ENCODE measurements around the gene ZNF628.

The ZNF628 gene

DNA sequence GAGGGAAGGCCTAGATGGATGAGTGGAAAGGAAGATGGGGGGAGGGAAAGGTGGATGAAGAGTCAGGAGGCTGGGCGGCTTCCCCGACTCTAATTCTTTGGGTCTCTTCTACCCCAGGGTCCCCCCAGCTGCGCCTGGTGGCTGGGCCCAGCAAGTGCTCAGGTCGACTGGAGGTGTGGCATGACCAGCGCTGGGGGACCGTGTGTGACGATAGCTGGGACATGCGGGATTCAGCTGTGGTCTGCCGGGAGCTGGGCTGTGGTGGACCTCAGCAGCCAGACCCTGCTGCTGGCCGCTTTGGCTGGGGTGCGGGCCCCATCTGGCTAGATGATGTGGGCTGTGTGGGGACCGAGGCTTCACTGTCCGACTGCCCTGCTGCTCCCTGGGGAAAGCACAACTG lies 21.3 kb downstream of the ZNF628 start:
- no peak for DNase-seq

DNA sequence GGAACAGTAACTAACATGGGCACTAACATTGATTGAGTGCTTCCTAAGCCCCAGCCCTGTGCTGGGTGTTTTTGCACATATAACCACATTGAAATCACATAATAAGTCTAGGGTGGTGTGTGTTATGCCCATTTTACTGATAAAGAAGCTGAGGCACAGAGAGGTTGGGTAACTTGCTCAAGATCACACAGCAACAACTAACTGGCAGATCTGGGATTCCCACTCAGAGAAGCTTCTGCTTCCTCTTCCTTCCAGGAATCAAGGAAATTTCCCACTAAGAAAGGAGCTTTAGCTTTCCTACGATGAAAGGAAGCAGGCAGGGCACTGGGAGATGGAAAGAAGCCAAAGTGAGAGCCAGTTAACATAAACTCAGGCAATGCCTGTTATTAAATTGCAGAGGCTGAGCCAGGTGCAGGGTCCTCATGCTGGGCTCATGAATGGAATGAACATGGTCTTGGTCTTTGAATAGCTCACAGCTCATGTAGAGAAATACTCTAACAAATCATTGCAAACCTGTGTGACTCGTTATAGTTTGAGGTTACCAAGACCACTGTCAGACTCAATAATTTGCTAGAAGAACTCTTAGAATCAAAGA lies 21.9 kb downstream of the ZNF628 start:
- DNase-seq: peak; percentile 84

DNA sequence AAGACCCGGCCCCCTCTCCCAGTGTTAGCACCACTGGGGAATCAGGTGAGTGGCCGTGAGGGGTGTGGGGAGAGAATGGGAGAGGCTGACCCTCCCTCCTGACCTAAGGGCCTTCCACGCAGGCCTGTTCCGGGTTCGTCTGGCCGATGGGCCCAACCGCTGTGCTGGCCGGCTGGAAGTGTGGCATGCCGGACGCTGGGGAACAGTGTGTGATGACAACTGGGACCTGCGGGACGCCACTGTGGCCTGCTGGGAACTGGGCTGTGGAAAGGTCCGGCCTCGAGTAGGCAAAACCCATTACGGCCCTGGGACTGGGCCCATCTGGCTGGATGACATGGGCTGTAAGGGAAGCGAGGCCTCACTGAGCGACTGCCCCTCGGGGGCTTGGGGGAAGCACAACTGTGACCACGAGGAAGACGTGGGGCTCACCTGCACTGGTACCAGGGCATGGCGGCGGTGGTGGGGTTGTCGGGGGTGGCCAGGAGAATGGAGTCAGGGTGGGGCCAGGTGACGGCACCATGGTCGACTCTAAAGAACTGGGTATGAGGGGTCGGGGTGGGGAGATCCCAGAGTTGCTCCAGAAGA lies 24.0 kb downstream of the ZNF628 start:
- DNase-seq: no peak

DNA sequence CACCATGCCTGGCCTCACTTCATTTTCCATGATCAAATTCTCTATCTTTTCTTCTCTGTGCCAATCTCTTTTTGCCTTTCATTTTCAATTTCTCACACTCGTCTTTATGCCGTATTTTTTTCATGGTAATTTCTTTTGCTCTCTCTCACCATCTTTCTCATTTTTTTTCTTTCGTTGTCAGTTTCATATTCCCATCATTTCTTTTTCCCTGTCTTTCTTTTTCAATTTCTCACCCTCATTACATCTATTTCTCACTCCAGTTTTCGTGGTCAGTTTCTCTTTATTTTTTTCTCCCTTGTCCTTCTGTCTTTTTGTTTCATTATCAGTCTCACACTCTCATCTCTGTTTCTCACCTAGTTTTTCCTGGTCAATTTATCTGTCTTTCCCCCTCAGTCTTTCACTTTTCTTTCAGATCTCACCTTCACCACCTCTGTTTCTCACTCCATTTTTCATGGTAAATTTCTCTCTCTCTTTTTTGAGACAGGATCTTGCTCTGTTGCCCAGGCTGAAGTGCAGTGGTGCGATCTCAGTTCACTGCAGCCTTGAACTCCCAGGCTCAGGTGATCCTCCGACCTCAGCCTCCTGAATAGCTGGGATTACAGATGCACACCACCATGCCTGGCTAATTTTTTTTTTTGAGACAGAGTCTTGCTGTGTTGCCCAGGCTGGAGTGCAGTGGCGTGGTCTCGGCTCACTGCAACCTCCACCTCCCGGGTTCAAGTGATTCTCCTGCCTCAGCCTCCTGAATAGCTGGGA lies 26.0 kb downstream of the ZNF628 start:
- no peak for DNase-seq

DNA sequence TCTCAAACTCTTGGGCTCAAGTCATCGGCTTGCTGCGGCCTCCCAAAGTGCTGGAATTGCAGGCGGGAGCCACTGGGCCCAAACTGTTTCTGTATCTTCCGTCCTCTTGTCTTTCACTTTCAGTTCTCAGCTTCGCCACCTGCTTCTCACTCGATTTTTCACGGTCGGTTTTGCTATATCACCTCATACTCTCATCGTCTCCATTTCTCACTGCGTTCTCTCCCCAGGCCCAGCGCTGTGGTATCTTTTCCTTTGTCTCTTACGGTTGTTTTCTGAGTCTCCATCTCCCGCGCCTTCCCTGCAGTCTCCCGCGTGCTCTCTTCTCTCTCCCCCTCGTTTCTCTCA lies 26.7 kb downstream of the ZNF628 start:
- no peak for DNase-seq

DNA sequence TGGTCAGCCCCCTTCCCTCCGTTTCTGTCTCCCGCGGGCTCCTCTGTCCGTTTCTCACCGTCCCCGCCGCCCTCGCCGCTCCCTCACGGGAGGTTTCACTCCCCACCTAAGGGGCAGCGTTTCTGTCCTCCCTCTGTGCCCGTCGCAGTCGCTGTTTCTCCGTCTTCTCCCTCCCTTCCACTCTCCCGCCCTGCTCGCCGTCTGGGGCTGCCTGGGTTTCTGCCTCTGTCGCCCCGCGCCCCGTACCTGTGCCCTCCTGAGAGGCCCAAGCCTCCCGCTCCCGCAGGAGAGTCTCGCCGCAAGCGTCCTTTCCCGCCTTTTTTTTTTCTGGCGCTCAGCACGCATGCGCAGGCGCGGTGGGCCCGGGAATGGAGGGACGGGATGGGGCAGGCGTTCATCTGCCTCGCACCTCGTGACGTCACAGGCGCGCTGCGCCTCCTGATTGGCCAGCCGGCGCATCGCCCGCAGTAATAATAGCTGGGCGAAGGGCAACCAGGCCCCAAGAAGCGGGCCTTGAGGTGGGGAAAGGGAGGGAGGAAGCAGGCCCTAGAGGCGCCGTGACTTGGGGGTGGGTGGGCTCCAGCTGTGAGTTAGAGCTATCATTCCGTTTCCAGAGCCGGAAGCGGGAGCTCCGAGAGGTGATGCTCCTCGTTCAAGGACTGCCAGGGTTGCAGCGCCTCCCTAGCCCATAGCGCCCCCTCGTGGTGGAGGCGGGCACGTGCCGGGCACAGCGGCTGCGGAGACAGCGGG lies 27.3 kb downstream of the ZNF628 start:
- no peak for DNase-seq

DNA sequence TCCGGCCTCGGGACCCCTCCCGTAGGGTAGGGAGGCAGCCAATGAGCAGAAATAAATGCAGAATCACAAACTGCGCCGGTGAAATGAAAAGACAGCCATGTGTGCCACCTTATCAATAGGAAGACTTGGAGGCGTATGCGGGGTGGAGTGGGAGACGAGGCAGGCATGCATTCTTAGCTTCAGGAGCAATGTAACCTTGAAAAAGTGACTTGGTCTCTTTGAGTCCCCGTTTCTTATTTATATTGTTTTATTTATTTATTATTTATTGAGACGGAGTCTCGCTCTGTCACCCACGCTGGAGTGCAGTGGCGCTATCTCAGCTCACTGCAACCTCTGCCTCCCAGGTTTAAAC lies 27.8 kb downstream of the ZNF628 start:
- no peak for DNase-seq

DNA sequence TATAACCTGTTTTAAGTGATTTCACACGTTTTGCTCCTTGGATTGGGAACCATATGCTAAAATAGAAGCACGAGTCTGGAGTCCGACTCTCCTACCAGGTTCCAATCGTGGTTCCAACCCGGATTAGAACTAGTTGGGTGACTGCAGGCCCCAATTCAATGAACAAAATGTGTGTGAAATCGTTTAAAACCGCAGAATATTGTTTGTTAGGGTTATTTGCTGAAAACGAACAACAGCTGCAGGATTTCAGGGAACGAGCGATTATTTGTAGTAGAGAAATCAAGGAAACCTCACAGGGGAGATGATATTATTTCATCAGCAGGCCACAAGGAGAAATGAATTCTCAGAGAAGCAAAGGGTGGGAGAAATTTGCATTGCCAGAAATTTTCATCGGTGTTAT lies 28.6 kb downstream of the ZNF628 start:
- DNase-seq: no peak

DNA sequence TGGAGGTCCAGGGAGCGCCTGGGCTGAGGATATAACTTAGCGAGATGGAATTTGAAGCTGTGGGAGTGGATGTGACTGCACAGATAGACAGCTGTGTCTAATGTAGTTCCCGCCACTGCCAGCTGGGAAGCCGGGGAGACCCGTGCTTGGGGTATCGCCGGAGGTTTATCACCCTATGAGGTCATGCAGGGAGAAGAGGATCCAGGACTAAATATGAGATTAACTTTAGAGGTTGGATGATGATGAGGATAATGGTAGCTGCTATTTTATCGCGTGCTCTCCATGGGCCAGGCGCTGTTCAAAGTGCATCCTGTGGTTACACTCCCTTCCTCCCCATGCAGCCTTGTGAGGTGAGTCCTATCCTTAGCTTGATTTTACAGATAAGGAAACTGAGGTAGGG lies 31.7 kb downstream of the ZNF628 start:
- no peak for DNase-seq

DNA sequence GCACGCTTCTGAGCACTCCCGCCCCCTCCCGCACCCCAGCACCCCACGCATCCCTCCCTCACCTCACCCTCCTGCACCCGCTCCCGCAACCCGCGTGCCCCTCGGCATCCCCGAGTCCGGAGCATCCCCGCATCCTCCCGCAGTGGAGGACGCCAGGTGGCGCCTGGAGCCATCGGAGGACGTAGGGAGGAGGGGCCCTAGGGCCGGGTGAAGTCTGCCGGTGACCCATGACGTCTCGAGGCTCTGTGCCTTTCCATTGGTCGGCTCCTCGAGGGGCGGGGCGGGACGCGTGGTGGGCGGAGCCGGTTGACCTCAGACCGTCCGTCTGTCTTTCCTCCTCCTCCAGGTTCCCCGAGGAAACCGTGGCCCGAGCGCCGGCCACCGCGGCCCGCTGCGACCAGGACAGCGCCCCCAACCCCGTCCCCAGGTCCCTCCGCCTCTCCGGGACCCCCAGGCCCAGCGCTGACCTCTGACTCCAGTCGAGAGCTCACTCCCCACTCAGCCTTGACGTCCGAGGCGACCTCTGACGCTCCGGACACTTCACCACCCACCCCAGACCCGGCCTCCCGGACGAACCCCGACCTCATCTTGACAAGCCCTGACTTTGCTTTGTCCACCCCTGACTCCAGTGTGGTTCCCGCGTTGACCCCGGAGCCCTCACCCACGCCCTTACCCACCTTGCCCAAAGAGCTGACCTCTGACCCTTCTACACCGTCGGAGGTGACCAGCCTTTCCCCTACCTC lies 40.6 kb downstream of the ZNF628 start:
- peak; percentile 98 for DNase-seq

DNA sequence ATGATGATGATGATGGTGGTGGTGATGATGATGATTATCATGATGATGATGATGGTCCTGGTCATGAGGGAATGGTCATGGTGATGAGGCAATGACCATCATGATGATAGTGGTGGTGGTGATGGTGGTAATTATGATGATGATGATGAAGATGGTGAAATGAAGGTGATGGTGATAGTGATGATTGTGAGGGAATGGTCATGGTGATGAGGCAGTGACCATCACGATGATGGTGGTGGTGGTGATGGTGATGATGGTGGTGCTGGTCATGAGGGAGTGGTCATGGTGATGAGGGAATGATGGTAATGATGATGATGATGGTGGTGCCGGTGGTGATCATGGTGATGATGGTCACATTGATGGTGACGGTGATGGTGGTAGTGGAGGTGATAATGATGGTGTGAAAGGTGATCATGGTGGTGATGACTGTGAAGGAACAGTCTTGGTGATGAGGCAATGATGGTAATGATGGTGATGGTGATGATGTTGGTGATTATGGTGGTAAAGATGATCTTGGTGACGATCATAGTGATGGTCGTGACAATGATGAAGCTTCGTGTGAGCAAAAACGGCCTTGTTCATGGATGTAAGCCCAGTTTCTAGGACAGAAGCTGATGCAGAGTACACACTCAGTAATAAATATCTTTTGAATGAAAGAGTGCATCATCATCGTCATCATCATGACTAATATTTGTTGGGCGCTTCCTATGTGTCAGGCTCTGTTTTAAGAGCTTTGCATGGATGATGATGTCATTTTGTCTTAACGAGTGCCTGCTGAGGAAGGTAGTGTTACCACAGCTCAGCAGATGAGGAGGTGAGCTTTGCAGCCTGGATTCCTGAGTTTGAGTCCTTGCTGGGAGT lies 43.3 kb downstream of the ZNF628 start:
- no peak for DNase-seq

DNA sequence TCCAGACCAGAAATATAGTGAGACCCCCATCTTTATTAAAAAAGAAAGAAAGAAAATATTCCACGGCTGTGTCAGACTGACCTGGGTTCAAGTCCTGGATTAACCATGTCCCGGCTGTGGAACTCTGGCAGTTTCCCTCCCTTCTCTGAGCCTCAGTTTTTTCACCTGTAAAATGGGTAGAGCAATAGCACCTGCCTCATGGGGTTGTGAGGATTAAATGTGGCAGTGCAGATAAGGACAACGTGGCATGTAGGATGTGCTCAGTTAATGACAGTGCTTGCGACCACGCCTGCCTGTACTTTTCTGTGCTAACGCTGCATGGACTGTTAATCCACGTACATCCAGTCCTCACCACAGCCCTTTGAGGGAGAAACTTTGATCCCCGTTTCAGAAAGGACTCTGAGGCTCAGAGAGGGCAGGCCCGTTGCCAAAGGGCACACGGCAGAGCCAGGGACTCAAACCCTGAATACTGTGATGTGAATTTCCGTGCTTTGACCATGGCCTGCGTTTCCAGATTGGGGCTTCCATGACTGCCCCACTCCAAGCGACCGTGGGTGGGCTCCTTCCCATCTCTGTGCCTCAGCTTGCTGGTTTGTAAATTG lies 44.4 kb downstream of the ZNF628 start:
- DNase-seq: no peak

DNA sequence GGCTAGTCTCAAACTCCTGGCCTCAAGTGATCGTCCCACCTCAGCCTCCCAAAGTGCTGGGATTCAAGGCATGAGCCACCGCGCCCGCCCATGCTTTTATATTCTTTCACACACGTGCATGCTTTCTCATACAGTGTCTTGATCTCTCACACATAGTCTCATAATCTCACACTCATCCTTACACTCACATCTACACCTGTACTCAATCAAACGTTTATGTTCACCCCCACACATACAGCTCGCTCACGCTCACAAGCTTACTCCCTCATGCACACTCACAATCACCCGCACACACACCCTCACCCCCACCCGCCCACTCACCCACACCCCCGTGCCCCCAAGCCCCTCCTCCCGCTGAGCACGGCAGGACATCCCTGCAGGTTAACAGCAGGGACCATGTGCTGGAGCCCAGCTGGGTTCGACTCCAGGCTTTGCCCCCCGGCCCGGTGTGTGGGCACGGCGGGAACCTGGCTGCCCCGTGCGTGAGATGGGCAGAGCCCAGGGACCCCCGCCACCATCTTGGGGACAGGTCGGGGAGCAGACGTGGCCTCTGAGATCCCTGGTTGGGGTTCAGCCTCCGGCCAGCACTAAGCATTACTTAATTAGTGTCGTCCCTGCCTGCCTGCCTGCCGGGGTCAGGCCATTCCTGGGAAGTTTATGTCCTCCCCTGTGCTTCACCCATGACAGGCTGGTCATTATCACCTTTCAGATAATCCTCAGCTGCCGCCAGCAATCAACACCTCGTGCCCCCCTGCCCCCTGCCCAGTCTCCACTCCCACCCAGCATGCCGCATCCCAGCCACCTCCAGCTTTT lies 49.1 kb downstream of the ZNF628 start:
- no peak for DNase-seq

DNA sequence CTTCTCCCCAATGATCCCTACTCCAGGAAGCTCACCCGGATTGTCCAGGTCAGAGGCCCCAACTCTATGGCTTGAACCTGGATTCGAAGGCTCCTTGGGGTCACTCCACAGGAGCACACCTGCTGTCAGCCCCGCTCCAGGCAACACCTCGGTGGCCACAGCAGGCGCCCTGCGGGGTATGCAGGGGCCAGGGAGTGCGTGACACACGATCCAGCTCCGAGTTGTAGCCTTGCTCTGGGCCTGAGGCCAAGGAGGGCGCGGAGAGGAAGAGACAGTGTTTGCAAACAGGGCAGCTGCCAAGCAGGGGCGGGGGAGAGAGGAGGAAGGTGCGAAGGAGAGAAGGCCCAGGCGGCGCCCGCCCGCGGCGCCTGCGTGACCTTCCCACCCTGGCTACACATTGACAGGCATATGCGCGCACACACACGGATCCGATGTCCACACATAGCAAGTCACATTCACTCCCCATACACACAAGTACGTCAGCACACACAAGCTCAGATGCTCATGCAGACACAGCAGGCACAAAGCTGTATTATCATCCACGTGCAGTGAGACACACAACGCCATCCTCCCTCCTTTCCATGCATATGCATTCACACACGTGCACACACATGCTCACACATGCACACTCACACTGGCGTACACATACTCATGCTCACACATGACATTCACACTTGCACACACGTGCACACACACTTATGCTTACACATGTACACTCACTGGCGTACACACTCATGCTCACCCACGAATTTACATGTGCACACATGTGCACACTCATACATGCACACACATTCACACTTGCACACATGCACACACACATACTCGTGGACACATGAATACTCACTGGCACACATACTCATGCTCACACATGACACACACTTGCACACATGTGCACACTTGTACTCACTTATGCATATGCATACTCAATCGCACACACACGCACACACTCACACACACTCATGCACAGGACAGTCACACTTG lies 50.1 kb downstream of the ZNF628 start:
- peak; percentile 59 for DNase-seq

DNA sequence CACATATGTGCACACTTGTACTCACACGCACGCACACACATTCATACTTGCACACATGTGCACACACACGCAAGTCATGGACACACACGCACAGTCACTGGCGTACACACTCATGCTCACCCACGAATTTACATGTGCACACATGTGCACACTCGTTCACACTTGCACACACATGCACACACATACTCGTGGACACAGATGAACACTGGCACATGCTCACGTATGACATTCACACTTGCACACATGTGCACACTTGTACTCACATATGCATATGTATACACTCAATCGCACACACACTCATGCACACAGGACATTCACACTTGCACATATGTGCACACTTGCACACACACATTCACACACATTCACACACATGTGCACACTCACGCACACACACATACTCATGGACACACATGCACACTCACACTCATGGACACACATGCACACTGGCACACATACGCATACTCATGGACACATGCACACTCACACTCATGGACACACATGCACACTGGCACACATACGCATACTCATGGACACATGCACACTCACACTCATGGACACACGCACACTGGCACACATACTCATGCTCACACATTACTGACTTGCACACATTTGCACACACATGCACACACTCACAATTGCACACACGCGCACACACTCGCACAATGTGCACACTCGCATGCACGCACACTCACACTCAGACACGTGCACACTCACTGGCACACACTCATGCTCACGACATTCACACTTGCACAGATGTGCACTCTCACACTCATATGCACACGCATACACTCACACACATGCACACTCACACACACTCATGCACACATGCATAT lies 51.0 kb downstream of the ZNF628 start:
- no peak for DNase-seq

DNA sequence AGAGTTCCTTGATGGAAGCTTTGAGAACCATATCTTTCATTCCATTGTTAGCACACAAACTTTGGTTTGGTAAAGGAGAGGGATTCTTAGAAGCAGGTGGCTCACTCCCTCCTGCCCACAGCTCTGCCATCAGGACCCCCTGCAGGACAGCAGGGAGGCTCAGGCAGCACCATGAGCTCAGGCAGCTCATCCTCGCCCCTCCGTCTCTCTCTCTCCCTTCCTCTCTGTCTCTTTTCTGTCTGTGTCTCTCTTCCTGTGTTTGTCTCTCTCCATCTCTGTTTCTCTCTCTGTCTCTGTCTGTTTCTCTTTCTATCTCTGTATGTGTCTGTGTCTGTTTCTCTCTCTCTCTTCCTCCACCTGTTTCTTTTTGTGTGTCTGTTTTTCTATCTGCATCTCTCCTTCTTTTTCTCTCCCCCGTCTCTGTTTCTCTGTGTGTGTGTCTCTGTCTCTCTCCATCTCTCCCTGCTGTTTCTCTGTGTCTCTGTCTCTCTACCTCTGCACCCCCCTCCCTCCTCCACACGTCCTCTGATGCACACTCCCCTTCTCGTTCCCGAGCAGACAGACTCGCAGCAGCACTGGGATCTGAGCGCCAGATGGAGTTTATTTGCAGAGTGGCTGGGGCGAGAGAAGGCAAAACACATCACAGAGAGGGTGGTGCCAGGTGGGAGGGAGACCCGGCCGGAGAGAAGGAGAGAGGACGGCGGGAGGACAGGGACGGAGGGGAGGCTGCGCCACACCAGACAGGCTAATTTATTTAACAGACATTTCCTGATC lies 51.8 kb downstream of the ZNF628 start:
- peak; percentile 90 for DNase-seq

DNA sequence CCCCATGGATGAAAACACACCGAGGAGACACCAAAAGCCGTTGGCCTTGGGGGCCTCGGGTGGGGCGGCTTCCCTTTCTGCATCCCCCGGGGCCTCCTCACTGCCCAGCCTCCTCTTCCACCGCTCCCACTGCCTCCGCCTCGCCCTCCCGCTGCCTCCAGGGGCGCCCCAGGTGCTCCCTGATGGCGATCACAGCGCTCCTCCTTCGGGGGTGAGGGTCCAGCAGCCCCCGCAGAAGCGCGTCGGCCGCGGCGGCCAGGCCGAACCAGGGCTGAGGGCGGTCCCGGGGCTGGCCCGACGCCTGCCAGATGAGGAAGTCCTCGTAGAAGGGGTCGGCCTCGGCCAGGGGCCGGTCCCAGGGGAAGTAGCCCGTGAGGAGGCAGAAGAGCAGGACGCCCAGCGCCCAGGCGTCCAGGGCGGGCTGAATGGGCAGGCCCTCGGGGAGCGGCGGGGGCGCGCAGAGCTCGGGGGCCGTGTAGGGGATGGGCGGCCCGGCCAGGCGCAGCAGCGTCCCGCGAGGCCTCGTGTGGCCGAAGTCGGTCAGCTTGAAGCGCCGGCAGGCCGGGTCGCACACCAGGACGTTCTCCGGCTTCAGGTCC lies 53.3 kb downstream of the ZNF628 start:
- no peak for DNase-seq

Measured in NCI-H2227 treated with DMSO at 0.1 percent for 48 hours (cell line).